ES-I3 (cell line): Measurements from ENCODE around the gene UBXN6.

Experiments used
- H3K36me3 ChIP-seq: 2 replicates; pipeline ENCODE4 v1.6.1; 2013; ENCODE audit warnings: mild to moderate bottlenecking, low read length, control low read depth, moderate library complexity; ENCODE audit not compliant: insufficient read depth
- H3K4me1 ChIP-seq: 2 replicates; pipeline ENCODE4 v1.6.1; 2013; ENCODE audit warnings: mild to moderate bottlenecking, control low read depth, low read length; ENCODE audit not compliant: insufficient read depth
- H3K9ac ChIP-seq: 2 replicates; pipeline ENCODE4 v1.6.1; 2013; ENCODE audit warnings: low read depth, mild to moderate bottlenecking, low read length, moderate library complexity
- H3K9me3 ChIP-seq: 2 replicates; pipeline ENCODE4 v1.6.1; 2013; ENCODE audit warnings: mild to moderate bottlenecking, low read length, moderate library complexity; ENCODE audit not compliant: control insufficient read depth, insufficient read depth

The UBXN6 gene, protein sequence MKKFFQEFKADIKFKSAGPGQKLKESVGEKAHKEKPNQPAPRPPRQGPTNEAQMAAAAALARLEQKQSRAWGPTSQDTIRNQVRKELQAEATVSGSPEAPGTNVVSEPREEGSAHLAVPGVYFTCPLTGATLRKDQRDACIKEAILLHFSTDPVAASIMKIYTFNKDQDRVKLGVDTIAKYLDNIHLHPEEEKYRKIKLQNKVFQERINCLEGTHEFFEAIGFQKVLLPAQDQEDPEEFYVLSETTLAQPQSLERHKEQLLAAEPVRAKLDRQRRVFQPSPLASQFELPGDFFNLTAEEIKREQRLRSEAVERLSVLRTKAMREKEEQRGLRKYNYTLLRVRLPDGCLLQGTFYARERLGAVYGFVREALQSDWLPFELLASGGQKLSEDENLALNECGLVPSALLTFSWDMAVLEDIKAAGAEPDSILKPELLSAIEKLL

DNA sequence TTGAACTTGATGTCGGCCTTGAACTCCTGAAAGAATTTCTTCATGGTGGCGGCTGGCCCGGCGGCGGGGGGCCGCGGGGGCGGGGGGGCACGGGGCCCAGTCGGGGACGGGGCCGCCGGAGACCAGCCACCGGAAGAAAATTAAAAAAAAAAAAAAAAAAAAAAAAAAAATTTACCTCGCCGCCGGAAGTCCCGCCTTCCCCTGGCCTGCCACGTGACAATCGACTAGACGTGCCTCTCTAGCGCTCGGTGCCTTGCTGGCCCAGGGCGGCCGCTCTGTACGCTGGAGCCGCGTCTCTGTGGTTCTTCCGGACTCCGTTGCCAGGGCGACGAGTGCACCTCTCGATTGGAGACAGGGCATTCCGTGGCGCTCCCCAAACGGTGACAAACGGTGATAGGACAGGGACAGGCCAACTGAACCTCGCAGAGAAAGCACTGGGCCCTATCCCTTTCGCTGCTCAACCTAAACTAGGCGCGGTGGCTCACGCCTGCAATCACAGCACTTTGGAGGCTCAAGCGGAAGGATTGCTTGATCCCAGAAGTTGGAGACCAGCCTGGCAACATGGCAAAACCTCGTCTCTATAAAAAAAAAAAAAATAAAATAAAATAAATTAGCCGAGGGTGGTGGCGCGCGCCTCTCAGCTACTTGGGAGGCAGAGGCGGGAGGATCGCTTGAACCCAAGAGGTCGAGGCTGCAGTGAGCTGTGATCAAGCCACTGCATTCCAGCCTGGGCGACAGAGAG, at the start of gene UBXN6:
Gene UBXN6 (minus strand): TSS at position 141 of the 742 bp plus-strand sequence. CDS start 97 bp downstream, at position 44.
- Histone ChIP-seq H3K4me1 (no peaks in the 10 kb centered on the region; the same call in 1 of the 2 replicates), H3K9ac (peak within 1 kb of the TSS; percentile 69; the same call in 1 of the 2 replicates), H3K36me3 (no peaks in the 10 kb centered on the region), H3K9me3 (no peaks in the 10 kb centered on the region)

DNA sequence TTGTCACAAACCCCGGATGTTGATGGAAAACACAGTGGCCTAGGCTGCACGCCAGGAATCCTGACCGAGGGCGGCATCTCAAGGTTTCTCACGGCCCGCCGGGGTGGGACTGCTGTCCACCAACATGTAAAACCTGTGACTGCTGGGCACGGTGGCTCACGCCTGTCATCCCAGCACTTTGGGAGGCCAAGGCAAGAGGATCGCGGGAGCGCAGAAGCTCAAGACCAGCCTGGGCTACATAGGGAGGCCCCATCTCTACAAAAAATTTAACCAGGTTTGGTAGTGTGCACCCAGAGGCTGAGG, 49.5 kb upstream of the UBXN6 start:
- no peaks in the 10 kb centered on the region for H3K4me1 ChIP-seq
- no peaks in the 10 kb centered on the region for H3K9me3 ChIP-seq
- H3K36me3 ChIP-seq = no peaks in the 10 kb centered on the region
- H3K9ac ChIP-seq = no peak overlapping the region

DNA sequence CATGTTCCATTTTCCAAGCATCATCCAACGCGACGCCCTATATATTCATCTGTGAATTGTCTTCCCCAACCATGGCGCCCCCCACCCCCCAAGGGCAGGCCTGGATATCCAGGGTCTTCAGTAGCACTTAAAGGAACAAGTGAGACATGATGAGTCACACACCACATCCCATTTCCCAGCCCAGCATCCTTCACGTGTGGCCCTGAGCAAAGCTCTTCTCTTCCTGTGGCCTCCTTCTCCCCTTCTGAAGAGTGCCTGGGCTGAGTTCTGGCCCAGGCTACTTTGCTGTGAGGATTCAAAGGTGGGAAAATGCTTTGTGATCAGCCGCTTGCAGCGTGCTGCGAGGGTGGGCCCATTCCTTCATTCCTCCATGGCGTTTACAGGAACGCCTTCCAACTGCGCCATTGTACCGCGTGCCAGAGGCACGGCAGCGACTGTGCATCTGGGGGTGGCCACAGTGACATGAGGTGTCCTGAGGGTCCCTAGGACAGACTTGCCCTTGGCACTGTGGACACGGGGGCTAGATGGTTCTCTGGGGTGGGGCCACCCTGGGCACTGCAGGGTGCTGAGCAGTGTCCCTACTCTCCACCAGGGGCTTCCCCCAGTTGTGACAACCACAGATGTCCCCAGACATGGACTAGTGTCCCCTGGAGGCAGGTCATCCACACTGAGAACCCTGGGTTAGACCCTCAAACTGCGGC, 49.0 kb upstream of the UBXN6 start:
- H3K4me1 ChIP-seq = no peaks in the 10 kb centered on the region
- no peaks in the 10 kb centered on the region for H3K9me3 ChIP-seq
- H3K36me3 ChIP-seq = no peaks in the 10 kb centered on the region
- no peak overlapping the region for H3K9ac ChIP-seq

DNA sequence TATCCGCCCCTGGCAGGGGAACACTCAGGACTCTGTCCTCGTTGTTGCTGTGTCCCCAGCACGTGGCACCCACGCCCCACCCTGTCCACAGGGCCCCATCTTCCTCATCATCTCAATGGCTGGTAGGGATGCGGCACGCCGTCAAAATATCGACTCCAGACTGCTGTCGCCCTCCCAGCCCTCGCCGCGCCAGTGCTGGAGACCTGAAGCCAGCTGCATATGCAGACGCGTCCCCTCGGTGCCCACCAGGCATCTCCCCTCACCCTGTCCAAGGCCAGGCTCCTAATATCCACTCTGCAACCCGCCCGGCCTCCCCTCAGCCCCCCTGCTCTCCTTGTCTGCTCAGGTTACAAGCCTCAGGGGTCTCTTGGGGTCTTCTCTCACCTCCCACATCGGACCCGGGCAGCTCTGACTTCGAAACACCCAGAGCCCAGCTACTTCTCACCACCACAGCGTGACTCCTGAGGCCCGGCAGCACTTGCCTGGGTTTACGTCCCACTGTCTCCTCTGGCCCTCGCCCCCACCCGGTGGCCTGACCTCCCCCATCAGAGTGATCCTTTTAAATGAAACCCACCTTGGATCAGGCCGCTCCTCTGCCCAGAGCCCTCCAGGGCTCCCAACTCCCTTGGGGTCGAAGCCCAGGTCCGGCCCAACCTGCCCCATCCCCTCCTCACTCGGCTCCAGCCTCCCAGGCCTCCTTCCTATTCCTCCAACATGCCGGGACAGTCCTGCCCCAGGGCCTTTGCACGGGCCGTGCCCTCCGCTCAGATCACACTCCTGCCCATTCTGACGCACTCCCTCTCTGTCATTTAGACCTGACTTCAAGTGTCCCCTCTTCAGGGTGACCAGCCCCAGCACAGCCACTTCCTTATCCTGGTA, 48.2 kb upstream of the UBXN6 start:
- Histone ChIP-seq H3K9ac (no peak overlapping the region), H3K4me1 (no peaks in the 10 kb centered on the region), H3K36me3 (no peaks in the 10 kb centered on the region), H3K9me3 (no peaks in the 10 kb centered on the region)

DNA sequence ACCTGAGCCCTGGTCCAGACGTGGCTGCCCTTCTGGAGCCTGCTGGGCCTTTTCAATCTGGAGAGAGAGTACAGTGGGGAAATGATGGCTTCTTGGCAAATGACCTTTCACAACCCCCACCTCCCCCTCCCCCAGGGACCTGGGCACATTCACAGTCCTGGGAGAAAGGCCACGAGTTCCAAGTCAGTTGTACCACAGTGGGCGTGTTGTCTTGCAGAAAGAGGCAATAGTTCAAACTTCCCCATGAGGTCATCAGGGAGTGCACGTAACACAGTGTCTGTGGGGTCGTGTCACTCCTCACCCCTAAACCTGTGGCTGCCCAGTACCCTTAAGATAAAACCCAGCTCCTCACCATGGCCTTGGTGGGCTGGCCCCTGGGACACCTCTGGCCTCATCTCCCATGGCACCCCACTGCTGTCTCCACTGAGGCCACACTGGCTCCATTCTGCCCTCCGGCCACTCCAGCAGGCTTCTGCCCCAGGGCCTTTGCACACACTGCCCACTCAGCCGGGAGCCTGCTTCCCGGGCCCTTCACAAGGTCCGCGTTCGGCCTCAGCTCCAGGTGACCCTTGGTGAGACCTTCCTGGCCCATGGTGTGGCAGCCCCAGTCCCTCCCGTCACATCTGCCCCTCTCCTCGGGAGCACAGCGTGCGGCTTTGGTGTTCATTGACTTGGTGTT, 47.4 kb upstream of the UBXN6 start:
- Histone ChIP-seq H3K4me1 (no peaks in the 10 kb centered on the region), H3K36me3 (no peaks in the 10 kb centered on the region), H3K9me3 (no peaks in the 10 kb centered on the region), H3K9ac (no peak overlapping the region)

DNA sequence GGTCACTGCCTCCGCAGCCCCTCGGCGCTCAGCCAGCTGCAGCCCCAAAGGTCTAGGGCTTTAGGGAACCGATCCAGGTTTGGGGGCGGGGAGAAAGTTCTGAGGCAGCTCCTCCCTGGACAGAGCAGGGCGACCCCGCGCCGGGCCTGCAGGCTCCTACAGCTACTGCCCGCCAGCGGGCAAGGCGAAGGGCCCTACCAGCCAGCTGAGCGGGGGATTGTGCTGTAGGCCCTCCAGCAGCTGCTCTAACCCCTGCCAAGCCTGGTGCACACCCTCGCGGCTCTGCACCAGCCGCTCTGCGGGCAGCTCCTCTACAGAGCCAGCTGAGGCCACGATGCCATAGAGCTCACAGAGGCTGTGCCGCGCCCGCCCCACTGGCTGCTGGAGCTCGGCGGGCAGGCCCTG, 46.7 kb upstream of the UBXN6 start:
- Histone ChIP-seq H3K36me3 (no peaks in the 10 kb centered on the region), H3K9ac (no peak overlapping the region), H3K9me3 (no peaks in the 10 kb centered on the region), H3K4me1 (no peaks in the 10 kb centered on the region)

DNA sequence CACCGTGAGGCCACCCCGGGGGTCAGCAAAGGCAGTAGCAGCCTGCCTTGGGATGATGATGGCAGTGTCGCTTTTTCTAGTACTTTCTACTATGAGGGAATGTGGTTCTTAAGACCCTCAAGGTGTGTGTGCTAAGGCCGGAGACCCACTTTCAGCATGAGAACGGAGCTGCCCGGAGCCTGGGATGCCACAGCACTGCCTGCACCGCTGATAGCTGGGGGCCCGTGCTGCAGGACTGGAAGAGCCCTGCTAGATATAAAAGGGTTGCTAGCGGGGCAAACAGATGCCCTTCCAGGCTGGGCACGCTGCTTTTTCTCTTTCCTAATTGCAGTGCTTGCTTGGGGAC, 46.2 kb upstream of the UBXN6 start:
- Histone ChIP-seq H3K9ac (no peak overlapping the region), H3K9me3 (no peaks in the 10 kb centered on the region), H3K36me3 (no peaks in the 10 kb centered on the region), H3K4me1 (no peaks in the 10 kb centered on the region)

DNA sequence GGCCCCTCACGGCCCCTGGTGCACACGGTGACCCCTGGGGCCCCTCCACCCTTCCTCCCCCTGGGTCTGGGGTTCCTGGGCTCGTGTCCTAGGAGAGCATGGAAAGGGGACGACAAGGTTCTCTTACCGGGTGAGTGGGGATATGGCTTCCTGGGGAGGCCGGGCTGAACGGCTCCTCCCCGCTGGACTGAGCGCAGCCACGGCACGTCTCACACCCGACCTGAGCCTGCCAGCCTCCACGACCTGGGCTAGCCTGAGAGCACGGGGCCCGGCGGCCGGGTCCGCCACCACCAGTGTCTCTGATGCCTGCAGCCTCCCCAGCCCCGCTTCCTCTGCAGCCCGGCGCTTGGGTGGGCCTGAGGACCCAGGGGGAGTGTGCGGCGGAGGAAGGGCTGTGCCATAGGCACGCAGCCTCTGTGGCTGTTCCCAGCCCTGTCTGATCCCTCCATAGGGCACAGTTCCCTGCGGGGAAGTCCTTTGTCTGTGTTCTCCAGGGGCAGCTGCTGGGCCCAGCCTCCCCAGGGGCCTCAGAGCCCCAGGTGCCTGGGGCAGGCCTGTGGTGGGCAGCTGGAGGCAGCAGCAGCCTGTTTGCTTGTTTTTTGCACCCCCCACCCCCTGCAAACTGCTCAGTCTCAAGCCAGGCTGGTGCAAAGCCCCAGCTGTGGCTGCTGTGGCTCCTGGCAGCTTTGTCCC, 45.7 kb upstream of the UBXN6 start:
- Histone ChIP-seq H3K9ac (no peak overlapping the region), H3K4me1 (no peaks in the 10 kb centered on the region), H3K36me3 (peaks cover 1% of the 10 kb centered on the region; the same call in 1 of the 2 replicates), H3K9me3 (no peaks in the 10 kb centered on the region)

DNA sequence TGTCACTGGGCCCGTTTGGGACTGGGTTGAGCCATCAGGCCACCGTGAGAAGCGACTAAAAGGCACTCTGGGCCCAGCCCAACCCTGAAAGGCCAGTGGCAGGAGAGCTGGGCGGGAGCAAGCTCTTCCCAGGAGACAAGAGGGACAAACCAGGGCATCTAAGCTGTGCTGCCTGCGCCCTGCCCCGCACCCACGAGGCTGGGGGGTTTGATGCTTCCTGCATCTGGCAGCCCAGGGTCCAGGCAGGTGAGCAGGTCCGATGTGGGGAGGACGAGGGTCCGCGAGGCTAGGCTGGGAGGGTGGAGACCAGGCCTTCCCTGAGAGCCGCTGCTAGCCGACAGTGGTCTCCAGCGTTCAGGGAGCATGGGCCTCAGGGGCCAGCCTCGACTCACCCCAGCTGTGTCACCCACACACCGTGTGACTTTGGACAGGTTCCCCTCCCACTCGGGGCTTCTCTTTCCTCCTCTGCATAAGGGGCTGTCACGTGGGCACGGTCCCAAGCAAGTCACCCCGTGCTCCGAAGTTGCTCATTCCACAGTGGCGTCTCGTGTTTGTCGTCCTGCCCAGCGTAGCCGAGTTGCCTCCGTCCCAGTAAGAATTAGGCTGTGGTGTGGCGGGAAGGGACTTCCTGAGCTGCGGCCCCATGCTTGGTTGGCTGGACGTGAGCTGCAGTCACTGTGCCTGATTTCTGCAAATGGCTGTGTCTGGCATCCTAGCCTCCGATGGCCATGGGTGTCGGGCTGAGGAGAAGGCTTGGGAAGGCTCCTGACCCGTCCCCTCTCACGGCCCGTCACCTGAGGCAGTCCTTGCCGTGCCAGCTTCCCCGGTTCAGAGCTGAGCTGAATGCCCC, 44.9 kb upstream of the UBXN6 start:
- H3K4me1 ChIP-seq = no peaks in the 10 kb centered on the region
- H3K9ac ChIP-seq = no peak overlapping the region
- peaks cover 3% of the 10 kb centered on the region; the same call in 1 of the 2 replicates for H3K36me3 ChIP-seq
- no peaks in the 10 kb centered on the region for H3K9me3 ChIP-seq

DNA sequence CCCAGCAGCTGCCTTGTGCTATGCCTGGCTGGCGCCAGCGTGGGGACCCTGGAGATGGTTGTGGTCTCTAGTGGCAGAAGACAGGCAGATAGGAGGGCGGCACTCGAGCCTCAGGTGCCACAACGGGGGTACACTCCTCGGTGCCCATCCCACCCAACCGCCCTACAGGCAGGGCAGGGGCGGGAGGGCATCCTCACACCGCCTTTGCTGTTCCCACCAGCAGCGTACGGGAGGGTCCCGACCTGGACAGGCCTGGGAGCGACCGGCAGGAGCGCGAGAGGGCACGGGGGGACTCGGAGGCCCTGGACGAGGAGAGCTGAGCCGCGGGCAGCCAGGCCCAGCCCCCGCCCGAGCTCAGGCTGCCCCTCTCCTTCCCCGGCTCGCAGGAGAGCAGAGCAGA, 44.1 kb upstream of the UBXN6 start:
- Histone ChIP-seq H3K4me1 (no peaks in the 10 kb centered on the region), H3K36me3 (peaks cover 3% of the 10 kb centered on the region; the same call in 1 of the 2 replicates), H3K9ac (no peak overlapping the region), H3K9me3 (no peaks in the 10 kb centered on the region)

DNA sequence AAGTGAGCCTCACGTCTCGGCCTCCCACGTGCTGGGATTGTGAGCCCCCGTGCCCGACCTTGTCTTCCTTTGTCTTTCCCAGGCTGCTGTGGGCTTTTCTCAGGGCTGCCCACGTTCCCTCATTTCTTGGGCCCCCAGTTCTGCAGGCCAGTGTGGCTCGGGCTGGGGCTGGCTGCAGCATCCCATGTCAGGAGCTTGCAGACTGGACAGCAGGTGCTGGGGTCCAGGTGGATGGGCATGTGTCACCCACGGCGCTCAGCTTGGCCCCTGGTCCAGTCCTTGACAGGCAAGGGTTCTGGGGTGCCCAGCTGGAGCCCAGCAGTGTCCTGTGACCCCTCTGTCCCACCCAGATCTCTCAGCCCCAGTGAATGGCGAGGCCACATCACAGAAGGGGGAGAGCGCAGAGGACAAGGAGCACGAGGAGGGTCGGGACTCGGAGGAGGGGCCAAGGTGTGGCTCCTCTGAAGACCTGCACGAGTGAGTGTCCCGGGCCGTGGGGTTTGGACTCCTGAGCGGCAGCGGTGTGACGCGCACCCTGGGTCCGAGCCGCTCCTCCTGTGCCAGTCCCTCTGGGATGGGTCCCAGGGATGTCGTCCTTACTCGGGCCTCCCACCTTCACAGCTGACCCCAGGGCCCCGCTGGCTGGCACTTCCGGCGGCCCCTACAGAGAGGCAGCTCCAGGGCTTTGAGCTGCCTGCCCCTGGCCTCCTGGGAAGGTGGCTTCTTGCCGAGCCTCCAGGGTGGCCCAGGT, 43.4 kb upstream of the UBXN6 start:
- Histone ChIP-seq H3K36me3 (peaks cover 3% of the 10 kb centered on the region; the same call in 1 of the 2 replicates), H3K9ac (no peak overlapping the region), H3K9me3 (no peaks in the 10 kb centered on the region), H3K4me1 (no peaks in the 10 kb centered on the region)

DNA sequence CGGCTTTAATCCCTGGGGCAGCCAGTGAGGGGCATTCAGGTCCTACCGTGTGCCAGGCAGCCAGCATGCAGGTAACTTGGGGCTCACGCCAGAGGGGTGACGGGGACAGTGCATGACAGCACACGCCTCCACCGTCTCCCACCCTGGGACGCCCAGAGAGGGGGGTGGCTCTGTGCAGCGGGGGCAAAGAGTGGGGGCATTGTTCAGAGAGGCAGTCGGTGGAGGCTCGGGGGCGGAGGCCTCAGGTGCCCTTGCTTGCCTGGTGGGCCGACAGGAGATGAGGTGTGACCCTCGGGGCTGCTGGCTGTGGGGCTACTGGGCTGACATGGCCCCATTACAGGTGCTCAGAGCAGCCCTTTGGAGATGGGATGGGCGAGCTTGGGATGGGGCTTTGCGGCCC, 42.3 kb upstream of the UBXN6 start:
- Histone ChIP-seq H3K9ac (no peak overlapping the region), H3K36me3 (peaks cover 6% of the 10 kb centered on the region; the same call in 1 of the 2 replicates), H3K9me3 (no peaks in the 10 kb centered on the region), H3K4me1 (no peaks in the 10 kb centered on the region)
